ENCODE data around the gene SVIL. TPM values are rescaled to one million over a fixed set of nuclear protein-coding genes. Genes with fewer than 3 reads are reported as not detected.

The SVIL gene
- total RNA-seq, 4 donors from 2014 or later = 30.3 to 84.3 (median 62.5) TPM

DNA sequence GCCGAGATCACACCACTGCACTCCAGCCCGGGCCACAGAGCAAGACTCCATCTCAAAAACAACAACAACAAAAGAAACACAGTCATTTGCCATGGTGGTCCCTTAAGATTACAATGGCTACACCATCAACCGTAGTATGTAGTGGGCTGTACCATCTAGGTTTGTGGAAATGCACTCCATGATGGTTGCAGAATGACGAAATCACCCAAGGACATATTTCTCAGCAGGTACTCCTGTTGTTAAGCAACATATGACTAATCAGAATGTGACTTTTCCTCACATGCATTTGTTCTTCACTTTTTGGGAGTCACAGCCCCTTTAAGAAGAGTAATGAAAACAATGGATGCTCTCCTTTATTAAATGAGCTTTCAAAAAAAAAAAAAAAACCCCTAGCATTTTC, 11.0 kb downstream of the SVIL start:
- H3K4me1 ChIP-seq = peaks cover 0 to 7% (median 0%) of the 10 kb centered on the region in 4 donors
- DNase-seq = no peak

DNA sequence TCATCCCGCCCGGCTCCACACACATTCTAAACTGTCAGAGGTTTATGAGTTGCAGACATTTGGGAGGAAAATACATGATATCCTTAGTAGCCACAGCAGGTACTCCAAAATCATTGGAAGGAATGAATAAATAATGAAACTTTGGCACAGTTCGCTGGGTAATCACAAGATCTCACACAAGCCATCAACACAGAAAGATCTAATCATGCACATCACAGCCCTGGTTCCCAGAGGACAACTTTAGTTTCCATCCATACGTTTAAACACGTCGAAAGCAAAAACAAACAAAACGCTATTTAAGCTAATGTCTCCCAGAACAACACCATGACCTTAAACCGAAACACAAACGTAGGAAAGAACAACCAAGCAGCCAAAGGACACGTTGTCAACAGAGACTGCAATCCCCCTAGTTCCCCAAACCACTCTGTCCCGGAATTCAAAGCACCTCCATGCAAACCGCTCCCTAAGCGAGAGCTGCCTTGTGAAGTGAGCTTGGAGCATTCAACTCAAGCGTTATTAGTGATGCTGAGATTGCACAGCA, 12.3 kb downstream of the SVIL start:
- no peak for TF ChIP-seq POLR2A (IDR thresholded peaks at IDR 0.05)
- TF ChIP-seq, protein P1, sequence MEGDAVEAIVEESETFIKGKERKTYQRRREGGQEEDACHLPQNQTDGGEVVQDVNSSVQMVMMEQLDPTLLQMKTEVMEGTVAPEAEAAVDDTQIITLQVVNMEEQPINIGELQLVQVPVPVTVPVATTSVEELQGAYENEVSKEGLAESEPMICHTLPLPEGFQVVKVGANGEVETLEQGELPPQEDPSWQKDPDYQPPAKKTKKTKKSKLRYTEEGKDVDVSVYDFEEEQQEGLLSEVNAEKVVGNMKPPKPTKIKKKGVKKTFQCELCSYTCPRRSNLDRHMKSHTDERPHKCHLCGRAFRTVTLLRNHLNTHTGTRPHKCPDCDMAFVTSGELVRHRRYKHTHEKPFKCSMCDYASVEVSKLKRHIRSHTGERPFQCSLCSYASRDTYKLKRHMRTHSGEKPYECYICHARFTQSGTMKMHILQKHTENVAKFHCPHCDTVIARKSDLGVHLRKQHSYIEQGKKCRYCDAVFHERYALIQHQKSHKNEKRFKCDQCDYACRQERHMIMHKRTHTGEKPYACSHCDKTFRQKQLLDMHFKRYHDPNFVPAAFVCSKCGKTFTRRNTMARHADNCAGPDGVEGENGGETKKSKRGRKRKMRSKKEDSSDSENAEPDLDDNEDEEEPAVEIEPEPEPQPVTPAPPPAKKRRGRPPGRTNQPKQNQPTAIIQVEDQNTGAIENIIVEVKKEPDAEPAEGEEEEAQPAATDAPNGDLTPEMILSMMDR (IDR thresholded peaks at IDR 0.05) = no peak
- H3K9me3 ChIP-seq = no peaks in the 10 kb centered on the region
- H3K4me1 ChIP-seq = peaks cover 0 to 7% (median 0%) of the 10 kb centered on the region in 4 donors
- H3K4me3 ChIP-seq = no peak overlapping the region
- no peaks in the 10 kb centered on the region for H3K36me3 ChIP-seq
- peak overlapping the region in 1 of 4 donors; percentile 49 for H3K27ac ChIP-seq
- no peak for DNase-seq
- H3K27me3 ChIP-seq = no peaks in the 10 kb centered on the region

More for the DNA sequence above, 11.0 kb downstream of the SVIL start:
- Histone ChIP-seq H3K4me3 (no peak overlapping the region), H3K27ac (peak overlapping the region in 1 of 4 donors; percentile 49), H3K36me3 (no peaks in the 10 kb centered on the region), H3K9me3 (no peaks in the 10 kb centered on the region), H3K27me3 (no peaks in the 10 kb centered on the region)
- no peak for TF ChIP-seq POLR2A (IDR thresholded peaks at IDR 0.05)
- TF ChIP-seq, protein P1 (IDR thresholded peaks at IDR 0.05) = no peak

DNA sequence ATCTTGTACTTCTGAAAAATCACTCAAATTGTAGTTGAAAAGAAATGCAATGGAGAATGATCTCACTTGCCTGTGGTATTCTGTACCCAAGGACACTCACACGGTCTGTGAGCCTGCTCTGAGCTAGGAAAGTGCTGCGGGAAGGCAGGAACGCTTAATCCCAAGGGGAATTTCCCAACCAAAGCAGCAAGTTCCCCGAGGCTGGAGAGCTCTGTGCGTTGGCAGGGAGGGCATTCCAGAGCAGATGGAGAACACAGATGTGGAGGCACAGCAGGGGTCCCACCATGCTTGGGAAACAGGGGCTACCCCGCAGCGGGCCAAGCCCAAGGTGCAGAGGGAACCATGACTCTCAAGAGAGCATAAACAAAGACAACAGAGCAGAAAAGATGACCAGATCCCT, 13.6 kb downstream of the SVIL start:
- H3K4me3 ChIP-seq = no peak overlapping the region
- H3K27me3 ChIP-seq = no peaks in the 10 kb centered on the region
- no peaks in the 10 kb centered on the region for H3K9me3 ChIP-seq
- DNase-seq = no peak
- peaks cover 0 to 7% (median 0%) of the 10 kb centered on the region in 4 donors for H3K4me1 ChIP-seq
- no peaks in the 10 kb centered on the region for H3K36me3 ChIP-seq
- TF ChIP-seq POLR2A (IDR thresholded peaks at IDR 0.05) = no peak
- TF ChIP-seq, protein P1 (IDR thresholded peaks at IDR 0.05) = no peak
- H3K27ac ChIP-seq = peak overlapping the region in 1 of 4 donors; percentile 52

DNA sequence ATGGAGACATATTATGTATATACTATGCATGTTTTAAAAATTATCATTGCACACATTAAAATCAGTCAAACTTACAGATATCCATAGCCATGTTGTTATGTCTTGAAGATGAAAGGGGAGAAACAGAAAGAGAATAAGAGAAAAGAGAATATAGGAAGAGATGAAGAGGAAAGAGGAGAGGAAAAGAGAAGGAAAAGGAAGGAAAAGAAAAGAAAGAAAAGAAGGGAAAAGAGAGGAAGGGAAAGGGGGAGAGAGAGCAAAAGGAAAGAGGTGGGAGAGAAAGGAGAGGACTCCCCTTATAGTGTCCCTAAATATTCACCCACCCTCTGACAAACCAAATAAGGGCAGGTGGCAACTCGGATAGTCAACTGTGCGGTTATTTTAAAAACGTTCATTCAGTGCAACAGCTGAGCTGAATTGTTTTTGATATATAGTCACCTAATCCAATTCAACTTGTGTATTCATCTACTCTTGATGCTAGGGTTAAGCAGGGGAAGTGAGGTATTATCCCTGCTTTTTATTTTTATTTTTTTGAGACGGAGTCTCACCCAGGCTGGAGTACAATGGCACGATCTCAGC, 14.6 kb downstream of the SVIL start:
- TF ChIP-seq POLR2A (IDR thresholded peaks at IDR 0.05) = no peak
- TF ChIP-seq, protein P1 (IDR thresholded peaks at IDR 0.05) = no peak
- H3K9me3 ChIP-seq = no peaks in the 10 kb centered on the region
- H3K36me3 ChIP-seq = no peaks in the 10 kb centered on the region
- DNase-seq = no peak
- H3K4me3 ChIP-seq = no peak overlapping the region
- no peaks in the 10 kb centered on the region for H3K4me1 ChIP-seq
- H3K27ac ChIP-seq = peak overlapping the region in 1 of 4 donors; percentile 52
- no peaks in the 10 kb centered on the region for H3K27me3 ChIP-seq

DNA sequence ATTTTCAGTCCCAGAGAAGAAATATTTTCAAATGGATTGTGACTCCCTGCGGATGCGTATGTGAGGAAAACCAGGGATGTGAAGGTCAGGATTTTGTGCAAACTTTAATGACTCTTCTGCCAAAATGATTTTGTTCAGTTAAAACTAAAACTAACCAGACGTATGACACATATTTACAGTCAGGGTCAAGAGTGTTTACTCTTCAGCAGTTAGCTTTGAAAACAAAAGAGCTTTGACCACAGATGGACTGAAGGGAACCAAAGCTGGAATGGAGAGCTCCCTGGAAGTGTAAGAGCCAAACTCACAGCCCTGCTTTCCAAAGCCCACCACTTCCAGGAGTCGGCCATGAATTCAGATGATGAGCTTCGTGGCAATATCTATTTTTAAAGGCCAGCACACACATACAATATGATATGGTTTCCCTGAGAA, 15.5 kb downstream of the SVIL start:
- TF ChIP-seq, protein P1 (IDR thresholded peaks at IDR 0.05) = no peak

More for the DNA sequence above, 15.5 kb downstream of the SVIL start:
- no peak for DNase-seq
- Histone ChIP-seq H3K4me3 (no peak overlapping the region), H3K36me3 (no peaks in the 10 kb centered on the region), H3K27me3 (no peaks in the 10 kb centered on the region), H3K9me3 (no peaks in the 10 kb centered on the region), H3K27ac (peak overlapping the region in 1 of 4 donors; percentile 52), H3K4me1 (no peaks in the 10 kb centered on the region)

Data from Peyer's patch (tissue), 4 donors.